ENCODE results near the gene RNF144A. TPM values are rescaled to one million over a fixed set of nuclear protein-coding genes. Genes with fewer than 3 reads are reported as not detected.

RNF144A gene
- polyA plus RNA-seq, 4 donors: 1.4 to 5.0 (median 2.7) TPM

DNA sequence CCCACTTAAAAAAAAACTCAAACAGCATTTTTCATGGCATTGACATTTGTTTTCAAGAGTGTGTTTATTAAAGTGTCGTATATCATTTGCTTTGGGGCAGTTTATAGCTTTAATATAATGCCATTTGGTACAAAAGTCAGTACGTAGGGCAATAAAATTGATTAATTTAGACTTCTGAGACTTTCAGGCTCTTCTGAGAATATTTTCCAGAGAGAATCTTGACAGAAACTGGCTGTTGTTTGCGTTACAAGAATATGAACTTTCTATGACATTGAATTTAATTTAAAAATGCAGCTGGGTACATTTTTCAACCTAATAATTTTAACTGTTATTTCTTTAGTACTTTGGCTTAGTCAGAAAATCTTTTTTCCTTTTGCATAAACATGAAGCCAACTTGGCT, 98.9 kb downstream of the RNF144A start:
- H3K27ac ChIP-seq (ENCODE audit: low read depth in 1 of 3, low read length in 2 of 3): no peak overlapping the region
- no peaks in the 10 kb centered on the region for H3K27me3 ChIP-seq (ENCODE audit: control insufficient read depth in 3 of 3, insufficient read depth in 3 of 3, low read length in 3 of 3)
- WGBS, 3 donors: 48 to 62% (median 59%) methylated on average over 3 of the region's 3 CpGs
- no peak overlapping the region for H3K4me3 ChIP-seq (ENCODE audit: low read depth in 1 of 3, low read length in 3 of 3)
- H3K4me1 ChIP-seq (ENCODE audit: control insufficient read depth in 3 of 3, insufficient read depth in 2 of 3, low read depth in 1 of 3, low read length in 2 of 3): no peaks in the 10 kb centered on the region
- no peaks in the 10 kb centered on the region for H3K9me3 ChIP-seq (ENCODE audit: control insufficient read depth in 2 of 2, insufficient read depth in 1 of 2, low read depth in 1 of 2, low read length in 1 of 2)
- peaks cover 0 to 19% (median 3%) of the 10 kb centered on the region in 3 donors for H3K36me3 ChIP-seq (ENCODE audit: control insufficient read depth in 3 of 3, insufficient read depth in 2 of 3, low read depth in 1 of 3, low read length in 3 of 3)
- no peak for DNase-seq
- no peak for FAIRE-seq

GRCh38 chr2:7016601-7017211, 99.5 kb downstream of the RNF144A start:
- no peaks in the 10 kb centered on the region for H3K27me3 ChIP-seq (ENCODE audit: control insufficient read depth in 3 of 3, insufficient read depth in 3 of 3, low read length in 3 of 3)
- FAIRE-seq (no peak), DNase-seq (no peak)
- no peaks in the 10 kb centered on the region for H3K9me3 ChIP-seq (ENCODE audit: control insufficient read depth in 2 of 2, insufficient read depth in 1 of 2, low read depth in 1 of 2, low read length in 1 of 2)
- H3K27ac ChIP-seq (ENCODE audit: low read depth in 1 of 3, low read length in 2 of 3): no peak overlapping the region
- H3K4me1 ChIP-seq (ENCODE audit: control insufficient read depth in 3 of 3, insufficient read depth in 2 of 3, low read depth in 1 of 3, low read length in 2 of 3): no peaks in the 10 kb centered on the region
- H3K4me3 ChIP-seq (ENCODE audit: low read depth in 1 of 3, low read length in 3 of 3): no peak overlapping the region
- peaks cover 0 to 19% (median 3%) of the 10 kb centered on the region in 3 donors for H3K36me3 ChIP-seq (ENCODE audit: control insufficient read depth in 3 of 3, insufficient read depth in 2 of 3, low read depth in 1 of 3, low read length in 3 of 3)
- WGBS, 3 donors: 87 to 90% (median 88%) methylated on average over 11 of the region's 11 CpGs

DNA sequence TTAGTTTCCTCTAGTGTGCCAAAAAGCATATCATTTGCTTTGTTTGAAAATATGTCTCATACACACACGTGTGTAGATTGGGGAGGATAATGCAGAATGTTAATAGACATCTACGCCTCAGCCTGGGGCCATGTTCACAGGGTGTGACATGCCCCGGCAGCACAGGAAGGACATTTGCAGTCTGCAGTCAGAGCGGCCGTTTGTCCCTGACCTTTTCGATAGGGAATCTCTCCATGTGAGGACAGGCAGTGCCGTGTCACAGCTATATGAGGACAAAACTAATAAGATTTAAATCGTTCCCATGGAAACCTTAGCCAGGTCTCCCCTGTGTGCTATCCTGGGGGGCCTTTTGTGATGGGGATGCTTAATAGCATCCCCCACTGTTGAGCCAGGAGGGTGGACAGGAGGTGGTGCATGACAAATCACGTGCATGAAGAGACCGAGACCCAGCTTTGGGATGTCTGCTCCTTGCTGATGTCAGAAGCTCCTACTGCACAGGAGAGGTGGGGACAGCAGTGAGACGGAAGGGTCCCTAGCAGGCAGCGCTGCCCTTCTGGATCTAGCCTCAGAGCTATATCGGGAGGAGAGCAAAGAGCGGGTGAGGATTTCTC, 100.6 kb downstream of the RNF144A start:
- DNase-seq: no peak
- no peaks in the 10 kb centered on the region for H3K9me3 ChIP-seq (ENCODE audit: control insufficient read depth in 2 of 2, insufficient read depth in 1 of 2, low read depth in 1 of 2, low read length in 1 of 2)
- peaks cover 0 to 5% (median 0%) of the 10 kb centered on the region in 3 donors for H3K4me1 ChIP-seq (ENCODE audit: control insufficient read depth in 3 of 3, insufficient read depth in 2 of 3, low read depth in 1 of 3, low read length in 2 of 3)

GRCh38 chr2:7018282-7018701, 101.1 kb downstream of the RNF144A start:
- H3K27me3 ChIP-seq (ENCODE audit: control insufficient read depth in 3 of 3, insufficient read depth in 3 of 3, low read length in 3 of 3): no peaks in the 10 kb centered on the region
- FAIRE-seq: no peak
- no peaks in the 10 kb centered on the region for H3K9me3 ChIP-seq (ENCODE audit: control insufficient read depth in 2 of 2, insufficient read depth in 1 of 2, low read depth in 1 of 2, low read length in 1 of 2)
- peaks cover 0 to 19% (median 3%) of the 10 kb centered on the region in 3 donors for H3K36me3 ChIP-seq (ENCODE audit: control insufficient read depth in 3 of 3, insufficient read depth in 2 of 3, low read depth in 1 of 3, low read length in 3 of 3)
- DNase-seq: no peak
- H3K27ac ChIP-seq (ENCODE audit: low read depth in 1 of 3, low read length in 2 of 3): no peak overlapping the region
- WGBS, 3 donors: 89 to 90% (median 90%) methylated on average over 12 of the region's 12 CpGs
- H3K4me1 ChIP-seq (ENCODE audit: control insufficient read depth in 3 of 3, insufficient read depth in 2 of 3, low read depth in 1 of 3, low read length in 2 of 3): peaks cover 0 to 10% (median 0%) of the 10 kb centered on the region in 3 donors
- H3K4me3 ChIP-seq (ENCODE audit: low read depth in 1 of 3, low read length in 3 of 3): no peak overlapping the region

More for the DNA sequence above, 100.6 kb downstream of the RNF144A start:
- FAIRE-seq: no peak
- no peaks in the 10 kb centered on the region for H3K27me3 ChIP-seq (ENCODE audit: control insufficient read depth in 3 of 3, insufficient read depth in 3 of 3, low read length in 3 of 3)
- H3K27ac ChIP-seq (ENCODE audit: low read depth in 1 of 3, low read length in 2 of 3): no peak overlapping the region
- H3K36me3 ChIP-seq (ENCODE audit: control insufficient read depth in 3 of 3, insufficient read depth in 2 of 3, low read depth in 1 of 3, low read length in 3 of 3): peaks cover 0 to 19% (median 3%) of the 10 kb centered on the region in 3 donors
- WGBS, 3 donors: 89 to 95% (median 91%) methylated on average over 14 of the region's 14 CpGs
- no peak overlapping the region for H3K4me3 ChIP-seq (ENCODE audit: low read depth in 1 of 3, low read length in 3 of 3)

- DNase-seq: no peak
- Histone ChIP-seq H3K27me3 (ENCODE audit: control insufficient read depth in 3 of 3, insufficient read depth in 3 of 3, low read length in 3 of 3) (no peaks in the 10 kb centered on the region), H3K27ac (ENCODE audit: low read depth in 1 of 3, low read length in 2 of 3) (no peak overlapping the region), H3K4me3 (ENCODE audit: low read depth in 1 of 3, low read length in 3 of 3) (no peak overlapping the region), H3K4me1 (ENCODE audit: control insufficient read depth in 3 of 3, insufficient read depth in 2 of 3, low read depth in 1 of 3, low read length in 2 of 3) (peaks cover 0 to 14% (median 0%) of the 10 kb centered on the region in 3 donors), H3K36me3 (ENCODE audit: control insufficient read depth in 3 of 3, insufficient read depth in 2 of 3, low read depth in 1 of 3, low read length in 3 of 3) (peaks cover 0 to 19% (median 3%) of the 10 kb centered on the region in 3 donors), H3K9me3 (ENCODE audit: control insufficient read depth in 2 of 2, insufficient read depth in 1 of 2, low read depth in 1 of 2, low read length in 1 of 2) (no peaks in the 10 kb centered on the region)
- WGBS, 3 donors: 84 to 96% (median 92%) methylated on average over 5 of the region's 5 CpGs
- no peak for FAIRE-seq
Measured at GRCh38 chr2:7018767-7019166, 101.6 kb downstream of the RNF144A start.

- no peaks in the 10 kb centered on the region for H3K9me3 ChIP-seq (ENCODE audit: control insufficient read depth in 2 of 2, insufficient read depth in 1 of 2, low read depth in 1 of 2, low read length in 1 of 2)
- no peak overlapping the region for H3K4me3 ChIP-seq (ENCODE audit: low read depth in 1 of 3, low read length in 3 of 3)
- DNase-seq (no peak), FAIRE-seq (no peak)
- no peaks in the 10 kb centered on the region for H3K27me3 ChIP-seq (ENCODE audit: control insufficient read depth in 3 of 3, insufficient read depth in 3 of 3, low read length in 3 of 3)
- peaks cover 0 to 20% (median 3%) of the 10 kb centered on the region in 3 donors for H3K36me3 ChIP-seq (ENCODE audit: control insufficient read depth in 3 of 3, insufficient read depth in 2 of 3, low read depth in 1 of 3, low read length in 3 of 3)
- H3K27ac ChIP-seq (ENCODE audit: low read depth in 1 of 3, low read length in 2 of 3): no peak overlapping the region
- 93 to 94% (median 93%) methylated on average over 17 of the region's 17 CpGs for WGBS, 3 donors
- H3K4me1 ChIP-seq (ENCODE audit: control insufficient read depth in 3 of 3, insufficient read depth in 2 of 3, low read depth in 1 of 3, low read length in 2 of 3): peaks cover 0 to 16% (median 1%) of the 10 kb centered on the region in 3 donors
Measured at GRCh38 chr2:7019191-7019590, 102.0 kb downstream of the RNF144A start.

DNA sequence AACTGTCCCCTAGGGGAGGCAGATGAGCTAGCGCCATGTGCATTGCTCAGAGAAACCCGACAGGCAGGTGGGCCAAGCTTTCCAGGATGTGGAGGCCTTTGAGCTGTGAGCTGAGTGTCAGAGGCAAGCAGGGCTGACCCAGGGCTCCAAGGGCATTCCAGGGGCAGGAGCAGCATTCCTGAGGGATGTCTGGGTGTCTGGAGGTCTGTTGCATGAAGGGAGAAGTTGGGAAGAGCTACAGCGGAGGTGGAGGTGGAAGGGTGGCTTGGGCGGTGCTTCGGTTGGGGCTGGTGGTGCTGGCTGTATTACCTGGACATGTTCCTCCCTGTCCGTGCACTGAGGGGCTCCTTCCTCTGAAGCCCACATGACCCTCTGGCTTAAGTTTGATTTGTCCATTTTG, 102.8 kb downstream of the RNF144A start:
- H3K36me3 ChIP-seq (ENCODE audit: control insufficient read depth in 3 of 3, insufficient read depth in 2 of 3, low read depth in 1 of 3, low read length in 3 of 3): peaks cover 0 to 26% (median 3%) of the 10 kb centered on the region in 3 donors
- H3K27me3 ChIP-seq (ENCODE audit: control insufficient read depth in 3 of 3, insufficient read depth in 3 of 3, low read length in 3 of 3): no peaks in the 10 kb centered on the region
- no peaks in the 10 kb centered on the region for H3K9me3 ChIP-seq (ENCODE audit: control insufficient read depth in 2 of 2, insufficient read depth in 1 of 2, low read depth in 1 of 2, low read length in 1 of 2)
- WGBS, 3 donors: 97 to 98% (median 97%) methylated on average over 6 of the region's 6 CpGs
- peaks cover 0 to 16% (median 2%) of the 10 kb centered on the region in 3 donors for H3K4me1 ChIP-seq (ENCODE audit: control insufficient read depth in 3 of 3, insufficient read depth in 2 of 3, low read depth in 1 of 3, low read length in 2 of 3)
- no peak for FAIRE-seq
- no peak for DNase-seq
- H3K27ac ChIP-seq (ENCODE audit: low read depth in 1 of 3, low read length in 2 of 3): no peak overlapping the region
- no peak overlapping the region for H3K4me3 ChIP-seq (ENCODE audit: low read depth in 1 of 3, low read length in 3 of 3)

- DNase-seq: no peak
- Histone ChIP-seq H3K27ac (ENCODE audit: low read depth in 1 of 3, low read length in 2 of 3) (no peak overlapping the region), H3K4me3 (ENCODE audit: low read depth in 1 of 3, low read length in 3 of 3) (no peak overlapping the region), H3K27me3 (ENCODE audit: control insufficient read depth in 3 of 3, insufficient read depth in 3 of 3, low read length in 3 of 3) (no peaks in the 10 kb centered on the region), H3K36me3 (ENCODE audit: control insufficient read depth in 3 of 3, insufficient read depth in 2 of 3, low read depth in 1 of 3, low read length in 3 of 3) (peaks cover 0 to 27% (median 3%) of the 10 kb centered on the region in 3 donors), H3K4me1 (ENCODE audit: control insufficient read depth in 3 of 3, insufficient read depth in 2 of 3, low read depth in 1 of 3, low read length in 2 of 3) (peaks cover 0 to 16% (median 2%) of the 10 kb centered on the region in 3 donors), H3K9me3 (ENCODE audit: control insufficient read depth in 2 of 2, insufficient read depth in 1 of 2, low read depth in 1 of 2, low read length in 1 of 2) (no peaks in the 10 kb centered on the region)
- FAIRE-seq: no peak
- WGBS, 3 donors: 80 to 93% (median 82%) methylated on average over 8 of the region's 8 CpGs
Measured at GRCh38 chr2:7020468-7020867, 103.3 kb downstream of the RNF144A start.

Measured in small intestine (tissue), 7 donors.